Cardiac muscle cell (in vitro differentiated cells and primary cell): ENCODE results near the gene SOX5. TPM values are rescaled to one million over a fixed set of nuclear protein-coding genes. Genes with fewer than 3 reads are reported as not detected.

Experiments used
- DNase-seq, 2 donors: peaks; one replicate each; pipeline versions ENCODE4 v3.0.0 to v3.0.0-alpha.2; 2010 to 2017; ENCODE audit warnings: low read depth in 1 of 2, low spot score in 1 of 2
- H3K27ac ChIP-seq: fragments of 200-600 bp; sonication (generic); 2 replicates; pipeline ENCODE4 v1.5.1; 2016
- H3K27me3 ChIP-seq: fragments of 200-600 bp; sonication (generic); 2 replicates; pipeline ENCODE4 v1.6.0; 2016; ENCODE audit warnings: control low read depth
- H3K36me3 ChIP-seq: fragments of 200-600 bp; sonication (generic); 2 replicates; pipeline ENCODE4 v1.5.1; 2016; ENCODE audit warnings: control low read depth
- H3K4me1 ChIP-seq: fragments of 200-600 bp; sonication (generic); 2 replicates; pipeline ENCODE4 v1.8.1; 2017; ENCODE audit warnings: low read depth, mild to moderate bottlenecking, mixed run types
- H3K4me3 ChIP-seq: fragments of 200-600 bp; sonication (generic); 2 replicates; pipeline ENCODE4 v1.5.1; 2016; ENCODE audit warnings: mild to moderate bottlenecking
- H3K9me3 ChIP-seq: fragments of 200-600 bp; sonication (generic); 2 replicates; pipeline ENCODE4 v1.5.1; 2017; ENCODE audit warnings: low read depth, mild to moderate bottlenecking, control low read depth
- polyA plus RNA-seq: library from polyadenylated mRNA; unstranded; fragments of >200 nt; fragmentation: Nextera tagmentation; extraction: Ambion mirVana; gene quantifications from 2 replicates; pipeline ENCODE4 v1.2.1, GENCODE V29; 2016
- total RNA-seq: library from RNA; depleted of rRNA; stranded (reverse); fragments of >200 nt; gene quantifications from 2 replicates; pipeline ENCODE4 v1.2.3, GENCODE V29; 2016
- TF ChIP-seq, protein P1 (sequence below): IDR thresholded peaks from 2 replicates; pipeline ENCODE4 v1.5.1; 2012; ENCODE audit warnings: low read depth, mild to moderate bottlenecking, low read length

SOX5 gene
- total and polyA plus RNA-seq, 2 experiments from 2014 or later: 6.8 to 11.9 TPM

DNA sequence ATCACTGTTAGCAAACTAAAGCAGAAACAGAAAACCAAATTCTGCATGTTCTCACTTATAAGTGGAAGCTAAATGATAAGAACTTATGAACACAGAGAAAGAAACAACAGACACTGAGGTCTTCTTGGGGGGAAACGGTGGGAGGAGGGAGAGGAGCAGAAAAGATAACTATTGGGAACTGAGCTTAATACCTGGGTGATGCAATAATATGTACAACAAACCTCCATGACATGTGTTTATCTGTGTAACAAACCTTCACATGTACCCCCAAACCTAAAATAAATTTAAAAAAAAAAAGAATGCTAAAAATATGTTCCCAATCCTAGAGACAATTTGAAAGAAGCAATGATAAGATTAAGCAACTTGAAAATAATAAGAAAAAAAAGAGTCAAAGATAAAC, 89.5 kb downstream of the SOX5 start:
- Histone ChIP-seq H3K4me1 (no peaks in the 10 kb centered on the region), H3K4me3 (no peak overlapping the region), H3K9me3 (no peaks in the 10 kb centered on the region), H3K27ac (no peak overlapping the region), H3K27me3 (no peaks in the 10 kb centered on the region), H3K36me3 (no peaks in the 10 kb centered on the region)
- TF ChIP-seq, protein P1, sequence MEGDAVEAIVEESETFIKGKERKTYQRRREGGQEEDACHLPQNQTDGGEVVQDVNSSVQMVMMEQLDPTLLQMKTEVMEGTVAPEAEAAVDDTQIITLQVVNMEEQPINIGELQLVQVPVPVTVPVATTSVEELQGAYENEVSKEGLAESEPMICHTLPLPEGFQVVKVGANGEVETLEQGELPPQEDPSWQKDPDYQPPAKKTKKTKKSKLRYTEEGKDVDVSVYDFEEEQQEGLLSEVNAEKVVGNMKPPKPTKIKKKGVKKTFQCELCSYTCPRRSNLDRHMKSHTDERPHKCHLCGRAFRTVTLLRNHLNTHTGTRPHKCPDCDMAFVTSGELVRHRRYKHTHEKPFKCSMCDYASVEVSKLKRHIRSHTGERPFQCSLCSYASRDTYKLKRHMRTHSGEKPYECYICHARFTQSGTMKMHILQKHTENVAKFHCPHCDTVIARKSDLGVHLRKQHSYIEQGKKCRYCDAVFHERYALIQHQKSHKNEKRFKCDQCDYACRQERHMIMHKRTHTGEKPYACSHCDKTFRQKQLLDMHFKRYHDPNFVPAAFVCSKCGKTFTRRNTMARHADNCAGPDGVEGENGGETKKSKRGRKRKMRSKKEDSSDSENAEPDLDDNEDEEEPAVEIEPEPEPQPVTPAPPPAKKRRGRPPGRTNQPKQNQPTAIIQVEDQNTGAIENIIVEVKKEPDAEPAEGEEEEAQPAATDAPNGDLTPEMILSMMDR: no peak
- no peak for DNase-seq

DNA sequence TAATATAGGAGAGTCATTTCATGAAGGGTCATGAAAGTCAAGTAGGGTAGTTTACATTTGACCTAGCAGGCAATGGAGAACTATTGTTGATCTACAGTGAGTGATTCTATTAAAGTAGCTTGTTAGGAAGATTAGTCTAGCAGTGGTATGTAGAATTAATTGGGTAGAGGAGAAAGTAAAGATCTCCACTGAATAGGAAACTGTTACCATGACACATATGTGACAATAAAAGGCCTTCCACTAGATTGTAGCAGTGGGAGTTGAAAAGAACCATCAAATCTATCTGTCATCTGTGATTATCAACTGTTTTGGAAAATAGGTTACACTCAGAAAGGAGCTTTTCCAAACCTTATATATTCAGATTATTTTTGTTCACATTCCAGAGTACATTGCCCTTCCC, 92.3 kb downstream of the SOX5 start:
- Histone ChIP-seq H3K9me3 (no peaks in the 10 kb centered on the region), H3K27ac (no peak overlapping the region), H3K4me3 (no peak overlapping the region), H3K36me3 (no peaks in the 10 kb centered on the region), H3K4me1 (peaks cover 7% of the 10 kb centered on the region), H3K27me3 (no peaks in the 10 kb centered on the region)
- TF ChIP-seq, protein P1: no peak
- no peak for DNase-seq

DNA sequence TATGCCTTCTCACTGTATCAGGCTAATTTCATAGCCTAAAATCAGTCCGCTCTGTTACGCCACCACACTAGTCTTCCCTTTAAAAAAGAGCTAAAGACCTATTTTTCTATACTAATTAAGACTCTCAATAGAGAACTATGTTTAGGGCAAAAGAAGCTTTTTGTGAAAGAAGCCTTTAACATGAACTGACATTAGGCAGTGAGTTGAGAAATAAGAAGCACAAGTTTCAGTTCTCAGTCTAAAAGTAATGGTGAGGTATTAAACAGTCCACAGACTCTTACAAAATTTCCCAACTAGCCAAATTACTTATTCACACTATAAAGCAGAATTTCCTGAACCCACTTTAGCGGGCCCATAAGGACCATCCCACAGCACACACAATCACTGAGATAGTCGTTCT, 93.7 kb downstream of the SOX5 start:
- H3K36me3 ChIP-seq: no peaks in the 10 kb centered on the region
- no peaks in the 10 kb centered on the region for H3K9me3 ChIP-seq
- peaks cover 18% of the 10 kb centered on the region for H3K4me1 ChIP-seq
- no peak overlapping the region for H3K4me3 ChIP-seq
- H3K27ac ChIP-seq: no peak overlapping the region
- DNase-seq: no peak
- H3K27me3 ChIP-seq: no peaks in the 10 kb centered on the region
- TF ChIP-seq, protein P1: no peak

DNA sequence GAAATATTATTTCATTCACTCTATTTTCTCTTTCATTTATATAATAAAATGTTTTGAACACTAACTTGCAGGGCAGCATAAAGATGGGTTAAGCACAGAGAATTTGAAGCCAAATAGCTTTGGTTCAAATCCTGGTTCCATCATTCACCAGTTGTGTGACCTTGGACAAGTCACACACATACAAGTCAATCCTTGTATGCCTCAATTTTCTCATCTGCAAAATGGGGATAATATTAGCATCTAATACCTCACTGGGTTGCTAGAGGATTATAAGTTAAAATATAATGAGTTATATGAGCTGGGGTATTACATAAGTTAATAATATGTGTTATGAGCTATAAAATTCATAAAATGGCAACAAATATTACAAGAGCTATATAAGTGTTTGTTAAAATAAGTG, 94.9 kb downstream of the SOX5 start:
- H3K4me1 ChIP-seq: peaks cover 18% of the 10 kb centered on the region
- no peak overlapping the region for H3K4me3 ChIP-seq
- H3K27me3 ChIP-seq: no peaks in the 10 kb centered on the region
- no peak for DNase-seq
- H3K27ac ChIP-seq: no peak overlapping the region
- TF ChIP-seq, protein P1: no peak
- no peaks in the 10 kb centered on the region for H3K9me3 ChIP-seq
- H3K36me3 ChIP-seq: no peaks in the 10 kb centered on the region

DNA sequence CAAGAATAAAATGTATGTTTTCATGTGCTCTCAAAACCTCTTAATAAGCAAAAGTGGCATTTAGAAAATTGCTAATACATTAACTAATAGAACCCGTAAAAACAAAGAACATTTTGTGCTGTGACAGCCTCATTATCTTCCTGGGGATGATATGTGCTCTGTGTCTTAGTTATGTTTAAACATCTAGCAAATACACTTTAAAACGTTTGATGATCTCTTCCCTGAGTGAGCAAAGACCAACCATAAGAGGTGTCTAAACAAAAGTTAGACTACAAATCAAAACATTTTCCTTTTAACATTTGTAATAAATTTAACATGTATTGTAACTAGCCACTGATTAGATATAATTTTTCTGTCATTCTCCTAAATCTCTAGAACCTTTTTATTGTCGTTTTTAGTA, 95.8 kb downstream of the SOX5 start:
- no peak overlapping the region for H3K4me3 ChIP-seq
- TF ChIP-seq, protein P1: no peak
- H3K9me3 ChIP-seq: no peaks in the 10 kb centered on the region
- no peak overlapping the region for H3K27ac ChIP-seq
- DNase-seq: no peak
- H3K36me3 ChIP-seq: no peaks in the 10 kb centered on the region
- H3K4me1 ChIP-seq: peaks cover 18% of the 10 kb centered on the region
- no peaks in the 10 kb centered on the region for H3K27me3 ChIP-seq

DNA sequence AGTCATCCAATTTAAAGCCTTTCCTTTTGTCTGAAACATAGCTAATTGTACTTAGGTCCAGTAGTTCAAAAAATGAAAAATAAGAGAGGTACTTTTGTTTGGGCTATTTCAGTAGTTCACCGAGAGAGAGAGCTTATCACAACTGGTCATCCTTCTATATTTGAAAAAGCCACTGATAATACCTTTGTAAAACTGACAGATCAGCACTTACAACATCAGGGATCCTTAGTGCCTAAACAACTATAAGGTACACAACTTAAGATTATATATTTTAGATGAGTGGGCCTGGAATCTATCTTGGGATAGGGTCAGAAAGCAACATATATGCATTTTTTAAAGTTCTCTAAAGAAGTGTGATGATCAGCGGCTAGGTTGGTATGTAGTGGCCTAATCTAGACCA, 97.9 kb downstream of the SOX5 start:
- H3K9me3 ChIP-seq: no peaks in the 10 kb centered on the region
- H3K4me1 ChIP-seq: peaks cover 18% of the 10 kb centered on the region
- H3K4me3 ChIP-seq: no peak overlapping the region
- no peaks in the 10 kb centered on the region for H3K36me3 ChIP-seq
- DNase-seq: no peak
- TF ChIP-seq, protein P1: no peak
- no peak overlapping the region for H3K27ac ChIP-seq
- no peaks in the 10 kb centered on the region for H3K27me3 ChIP-seq
